NCI-H226 (cell line): Measurements from ENCODE around the gene ADAMTS17.
"Not testable (repeated sequence)": the region's sequence is repeated elsewhere in the genome, so short reads cannot be mapped to it uniquely, and the experiment has no call there.

ENCODE experiments used
- DNase-seq: peaks from one replicate; pipeline ENCODE4 v3.0.0-alpha.2; 2015

The ADAMTS17 gene

DNA sequence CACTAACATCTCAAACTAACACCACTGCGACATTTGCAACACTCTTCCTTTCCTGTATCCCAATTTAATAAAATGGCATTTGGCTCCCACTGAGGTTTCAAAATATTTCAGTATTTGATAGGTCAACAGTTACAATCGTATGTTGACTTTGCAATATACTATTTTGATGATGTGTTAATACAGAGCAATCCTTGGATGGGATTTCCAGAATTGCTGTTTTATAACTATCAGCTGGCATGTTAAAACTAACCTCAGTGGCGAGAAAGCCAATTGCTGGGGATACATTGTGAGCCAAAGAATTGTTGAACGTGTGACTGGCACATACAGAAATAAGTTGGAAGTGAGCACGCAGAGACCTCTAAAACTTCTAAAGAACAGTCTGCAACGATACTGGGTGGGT, 382.4 kb downstream of the ADAMTS17 start:
- no peak for DNase-seq

GRCh38 chr15:99958426-99959097, 383.2 kb downstream of the ADAMTS17 start:
- no peak for DNase-seq

- no peak for DNase-seq
Observed at GRCh38 chr15:99957642-99958013, 384.1 kb downstream of the ADAMTS17 start.

- no peak for DNase-seq
Observed at GRCh38 chr15:99956820-99957641, 384.7 kb downstream of the ADAMTS17 start.

DNA sequence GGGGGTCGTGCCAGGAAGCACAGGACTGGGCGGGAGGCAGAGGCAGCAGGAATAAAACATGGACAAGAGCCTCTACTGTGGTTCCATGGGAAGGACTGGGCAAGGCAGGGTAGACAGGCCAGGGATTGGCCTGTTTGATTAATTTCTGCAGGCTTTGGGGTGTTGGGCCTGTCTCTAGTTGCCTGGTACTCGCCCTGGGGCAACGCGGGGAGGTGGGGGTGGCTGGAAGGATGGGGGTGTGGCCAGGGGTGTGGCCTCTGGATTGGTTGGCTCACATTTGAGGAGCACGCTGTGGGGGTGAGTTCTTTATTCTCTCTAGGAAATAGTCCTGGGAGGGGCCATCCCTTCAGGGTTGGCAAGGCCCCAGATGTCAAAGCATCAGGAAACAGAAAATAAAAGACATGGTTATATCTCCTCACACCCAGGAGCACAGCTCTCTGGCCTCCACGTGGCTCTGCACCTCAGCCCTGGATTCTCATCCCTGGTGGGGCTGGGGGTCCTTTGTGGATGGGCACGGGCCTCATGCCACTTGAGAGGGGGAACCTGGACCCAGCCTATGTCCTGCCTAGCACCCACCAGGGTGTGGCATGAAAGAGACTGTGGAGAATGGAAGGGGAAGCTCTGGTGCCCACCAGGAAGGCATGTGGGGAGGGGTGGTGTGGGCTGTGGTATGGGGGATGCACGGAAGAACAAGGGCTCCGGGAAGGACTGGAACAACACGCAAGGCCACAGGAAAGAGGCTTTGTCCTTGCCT, 385.6 kb downstream of the ADAMTS17 start:
- DNase-seq: no peak

DNA sequence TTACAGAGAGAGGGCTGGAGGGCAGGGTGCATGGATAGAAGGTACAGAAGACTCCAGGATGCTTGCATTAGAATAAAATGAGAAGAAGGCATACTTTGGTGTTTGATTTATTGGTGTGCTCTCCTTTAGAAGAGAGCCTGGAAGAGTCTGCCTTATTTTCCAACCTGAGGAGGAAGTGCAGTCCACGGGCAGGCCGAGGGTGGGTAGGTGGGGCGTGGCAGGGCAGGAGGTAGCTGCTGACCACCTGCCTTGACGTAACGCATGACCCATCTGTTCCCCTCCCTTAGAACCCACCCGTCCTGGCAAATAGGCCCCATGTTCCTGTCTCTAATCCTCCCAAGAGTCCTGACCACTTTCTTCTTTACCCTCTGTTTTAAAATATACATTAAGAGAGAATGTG, 386.2 kb downstream of the ADAMTS17 start:
- DNase-seq: no peak

DNA sequence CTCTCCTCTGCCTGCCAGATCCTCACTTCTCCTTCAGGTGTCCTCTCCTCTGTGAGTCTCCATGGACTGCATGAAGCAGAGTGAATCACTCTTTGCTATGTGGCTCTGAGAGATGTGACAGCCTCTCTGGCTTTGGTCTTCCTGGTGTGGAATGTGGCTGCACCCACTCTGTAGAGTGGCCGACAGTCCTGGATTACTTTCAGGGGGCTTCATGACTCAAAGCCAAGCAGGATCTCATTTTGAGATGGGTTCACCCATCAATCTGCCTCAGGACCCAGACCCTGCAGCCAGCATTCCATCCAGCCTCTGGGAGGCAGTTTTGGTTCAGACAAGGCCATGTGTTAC, 386.6 kb downstream of the ADAMTS17 start:
- no peak for DNase-seq

GRCh38 chr15:99954361-99955180, 387.2 kb downstream of the ADAMTS17 start:
- no peak for DNase-seq

DNA sequence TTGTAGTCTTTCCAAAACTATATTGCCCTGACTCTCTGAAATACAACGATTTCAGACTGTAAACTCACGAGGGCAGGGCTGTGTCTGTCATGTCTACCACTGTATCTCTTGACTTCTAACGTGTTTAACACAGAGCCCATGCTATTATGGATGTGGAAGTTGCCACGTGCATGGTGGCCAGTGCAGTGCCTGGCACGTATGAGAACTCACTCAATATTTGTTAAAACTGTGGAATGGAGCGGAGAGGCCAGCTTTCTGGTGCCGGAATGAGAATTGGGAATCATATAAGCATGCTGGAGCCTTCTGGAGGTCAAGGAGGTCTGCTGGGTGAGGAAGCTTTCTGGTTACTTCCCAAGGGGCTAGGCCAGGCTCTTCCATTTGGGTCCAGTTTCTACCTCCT, 387.9 kb downstream of the ADAMTS17 start:
- DNase-seq: no peak

- DNase-seq: no peak
Observed at GRCh38 chr15:99951511-99951910, 390.3 kb downstream of the ADAMTS17 start.

DNA sequence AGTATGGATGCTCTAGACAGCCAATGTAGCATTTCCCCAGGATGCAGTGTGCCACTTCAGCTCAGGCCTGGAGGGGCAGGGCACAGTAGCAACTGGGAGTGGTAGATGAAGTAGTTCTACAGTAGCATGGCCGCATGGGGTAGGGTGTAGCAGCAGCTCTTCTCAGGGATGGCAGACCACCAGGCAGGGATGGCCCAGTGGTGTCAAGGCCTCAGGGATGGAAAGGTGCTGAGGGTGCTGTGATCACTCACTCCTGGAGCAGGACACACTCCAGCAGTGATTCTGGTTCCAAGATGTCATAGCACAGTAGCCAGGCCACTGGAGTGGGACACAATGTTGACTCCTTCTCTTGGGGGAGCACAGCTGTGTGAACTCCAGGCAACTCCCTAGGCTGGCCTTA, 397.6 kb downstream of the ADAMTS17 start:
- DNase-seq: no peak

DNA sequence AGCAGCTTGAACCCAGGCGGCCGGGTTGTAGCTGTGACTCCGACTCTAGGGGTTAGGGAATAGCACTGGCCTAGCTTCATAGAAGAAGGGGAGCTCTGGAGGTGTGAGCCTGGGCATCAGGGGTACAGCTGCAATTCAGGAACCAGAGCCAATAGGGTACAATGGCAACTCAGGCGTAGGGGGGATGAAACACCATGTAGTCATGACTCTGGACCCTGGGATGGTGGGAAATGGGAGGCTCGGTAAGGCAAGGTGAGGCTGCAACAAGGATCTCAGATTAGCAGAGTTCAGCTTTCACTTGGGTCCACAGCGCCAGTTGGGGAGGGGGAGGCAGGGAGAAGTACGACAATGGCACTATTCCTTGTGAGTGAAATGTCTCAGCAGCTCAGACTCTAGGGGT, 398.3 kb downstream of the ADAMTS17 start:
- DNase-seq: no peak

- DNase-seq: no peak
Observed at GRCh38 chr15:99932676-99933402, 408.9 kb downstream of the ADAMTS17 start.

DNA sequence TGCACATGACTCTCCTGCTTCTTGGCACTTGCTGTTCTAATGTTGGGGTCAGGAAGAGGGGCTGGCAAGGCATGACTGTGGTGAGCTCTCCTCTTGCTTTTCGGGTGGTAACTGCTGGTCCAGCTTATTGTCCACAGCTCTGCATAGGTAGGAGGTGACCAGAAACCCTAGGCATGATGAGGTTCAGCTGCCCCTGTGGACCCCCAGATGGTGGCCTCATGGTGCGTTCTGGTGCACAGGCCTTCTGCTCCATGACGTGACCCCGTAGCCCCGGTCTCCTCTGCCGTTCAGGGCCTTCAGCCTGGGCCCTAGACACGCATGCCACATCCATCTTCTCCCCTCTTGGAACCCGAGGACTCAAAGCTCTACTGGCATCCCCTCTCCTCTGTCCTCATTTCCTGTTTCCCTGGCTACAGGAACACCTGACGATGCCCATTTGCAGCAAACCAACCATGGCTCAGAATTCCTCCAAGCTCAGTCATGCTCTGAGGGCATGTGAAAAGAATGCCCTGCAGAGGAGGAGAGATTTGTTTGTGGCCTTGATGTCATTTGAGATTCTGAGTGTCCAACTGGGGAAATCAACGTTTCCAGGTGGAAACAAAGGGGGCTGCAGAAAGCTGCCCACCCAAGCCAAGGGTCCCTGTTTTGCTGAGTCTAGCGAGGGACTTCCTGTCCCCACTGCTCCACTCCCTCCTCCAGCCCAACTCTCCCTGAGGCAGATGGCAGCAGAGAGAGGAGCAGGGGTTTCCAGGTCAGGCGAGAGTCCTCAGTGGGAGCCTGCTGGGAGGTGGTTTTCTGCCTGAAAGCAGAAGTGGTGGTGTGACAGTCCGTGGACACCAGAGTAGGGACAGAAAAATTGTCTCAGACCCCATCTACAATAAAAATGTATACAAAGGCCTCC, 409.8 kb downstream of the ADAMTS17 start:
- DNase-seq: peak; percentile 78

- DNase-seq: no peak
Observed at GRCh38 chr15:99930696-99931095, 411.1 kb downstream of the ADAMTS17 start.

GRCh38 chr15:99929266-99929665, 412.5 kb downstream of the ADAMTS17 start:
- no peak for DNase-seq

- DNase-seq: peak; percentile 73
Observed at GRCh38 chr15:99928429-99928981, 413.3 kb downstream of the ADAMTS17 start.

GRCh38 chr15:99926532-99926931, 415.2 kb downstream of the ADAMTS17 start:
- DNase-seq: not testable (repeated sequence)

DNA sequence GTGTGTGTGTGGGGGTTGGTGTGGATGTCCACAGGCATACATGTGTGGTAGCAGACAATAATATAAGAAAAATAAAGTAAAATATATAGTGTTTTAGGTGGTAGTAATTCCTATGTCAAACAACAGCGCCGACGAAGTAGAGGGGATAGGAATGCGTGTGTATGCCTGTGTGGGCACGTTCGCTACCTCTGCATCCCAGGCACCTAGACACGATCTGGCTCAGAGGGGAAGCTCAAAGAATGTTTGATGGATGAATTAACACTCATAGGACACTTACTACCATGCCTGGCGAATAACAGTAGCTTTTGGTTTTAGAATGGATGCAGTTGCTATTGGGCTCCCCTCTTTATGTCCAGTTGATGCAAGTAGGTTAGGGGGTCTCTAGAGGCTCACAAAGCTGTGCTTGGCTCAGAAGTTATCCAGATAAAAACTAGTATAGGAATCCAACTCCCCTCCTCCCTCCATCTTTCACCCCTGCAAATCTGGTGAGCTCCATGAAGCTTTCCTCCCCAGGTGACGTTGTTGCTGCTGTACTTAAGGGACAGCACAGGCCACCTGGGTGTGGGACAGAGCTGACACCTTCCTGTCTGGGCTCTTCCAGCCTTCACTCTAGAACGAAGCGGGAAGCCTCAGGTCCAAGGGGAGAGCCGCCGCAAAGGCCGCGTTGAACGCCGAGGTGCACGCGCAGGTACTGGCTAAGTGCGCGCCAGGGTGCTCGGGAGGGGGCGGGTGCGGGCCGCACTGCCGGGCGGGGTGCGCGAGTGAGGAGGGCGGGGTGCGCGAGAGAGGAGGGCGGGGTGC, 415.9 kb downstream of the ADAMTS17 start:
- DNase-seq: peak; percentile 28

DNA sequence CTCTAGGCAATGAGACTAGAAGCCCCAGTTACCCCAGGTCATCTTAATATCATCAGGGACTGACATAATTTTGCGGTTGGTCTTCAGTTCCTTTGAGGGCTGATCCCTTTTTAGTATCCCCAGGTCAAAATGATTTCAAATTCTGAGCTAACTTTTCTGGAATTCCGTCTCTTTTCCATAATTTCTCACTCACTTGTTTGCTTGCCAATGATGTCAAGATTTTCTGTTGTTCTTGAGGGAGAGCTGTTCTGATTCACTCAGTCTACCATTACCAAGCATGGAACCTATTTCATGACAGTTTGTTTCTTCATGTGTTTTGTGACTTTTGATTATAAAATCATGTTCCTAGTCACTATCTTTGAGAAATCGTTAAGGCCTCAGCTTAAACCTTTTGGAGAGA, 418.1 kb downstream of the ADAMTS17 start:
- no peak for DNase-seq
